ENCODE data around the gene TBL1X. TPM values are rescaled to one million over a fixed set of nuclear protein-coding genes. Genes with fewer than 3 reads are reported as not detected.

Gene TBL1X
- total and polyA plus RNA-seq, 2 donors (not counting 1 experiment from before 2014, with no cell fraction given), result 8.8 to 65.1 TPM

- no peak overlapping the region for H3K4me2 ChIP-seq (replicated peaks; ENCODE audit: low read depth, low read length, poor library complexity, severe bottlenecking)
- DNase-seq (no peak), ATAC-seq (ENCODE audit: low read depth) (no peak)
- H3K4me3 ChIP-seq (ENCODE audit: control extremely low read depth in 1 of 5, extremely low read depth in 1 of 5, insufficient read depth in 1 of 5, low read depth in 2 of 5, low read length in 4 of 5), result no peak overlapping the region
- no peaks in the 10 kb centered on the region for H3K27me3 ChIP-seq (replicated peaks in 1 of 4; ENCODE audit: control extremely low read depth in 1 of 4, control insufficient read depth in 3 of 4, insufficient read depth in 4 of 4, low read length in 3 of 4)
- no peak overlapping the region for H2AFZ ChIP-seq (ENCODE audit: insufficient read depth, low read depth, low read length, poor library complexity, severe bottlenecking)
- H3K27ac ChIP-seq (ENCODE audit: low read length in 2 of 2), result no peak overlapping the region
- H3K36me3 ChIP-seq (replicated peaks in 1 of 2; ENCODE audit: control extremely low read depth in 1 of 2, control insufficient read depth in 1 of 2, extremely low read depth in 1 of 2, insufficient read depth in 2 of 2, low read length in 1 of 2), result peaks cover 0 to 23% of the 10 kb centered on the region in 2 experiments
- Mint-ChIP-seq H3K27me3 (no peaks in the 10 kb centered on the region), H3K4me3 (no peak overlapping the region), H3K9me3 (ENCODE audit: insufficient read depth) (peaks cover 5% of the 10 kb centered on the region), H3K27ac (no peak overlapping the region), H3K4me1 (no peaks in the 10 kb centered on the region)
- no peak overlapping the region for H3K9ac ChIP-seq (ENCODE audit: low read length)
- no peaks in the 10 kb centered on the region for H3K79me2 ChIP-seq (ENCODE audit: control insufficient read depth, insufficient read depth, low read length)
- H4K20me1 ChIP-seq (ENCODE audit: control insufficient read depth, insufficient read depth, low read length, poor library complexity, severe bottlenecking), result no peaks in the 10 kb centered on the region
- ChIA-PET POLR2A (no interaction called here), CTCF (no interaction called here)
- H3K9me3 ChIP-seq (ENCODE audit: control extremely low read depth in 1 of 3, control insufficient read depth in 2 of 3, insufficient read depth in 1 of 3, low read length in 2 of 3), result peaks cover 0 to 8% (median 0%) of the 10 kb centered on the region in 3 donors
- H3K4me1 ChIP-seq (ENCODE audit: control insufficient read depth in 2 of 2, insufficient read depth in 2 of 2, low read length in 2 of 2), result no peaks in the 10 kb centered on the region
- WGBS (ENCODE audit: insufficient coverage), result 95% methylated on average over 13 of the region's 21 CpGs
- TF ChIP-seq EZH2 (IDR thresholded peaks at IDR 0.05; ENCODE audit: borderline replicate concordance, insufficient read depth, low read depth, low read length, poor library complexity, severe bottlenecking) (no peak), CTCF (IDR thresholded peaks at IDR 0.05) (no peak)
- intact Hi-C loops (cut with micrococcal nuclease), result no loop called here
Observed at GRCh38 chrX:9717376-9717775, 252.5 kb downstream of the TBL1X start.

- Histone ChIP-seq H3K27ac (ENCODE audit: low read length in 2 of 2) (no peak overlapping the region), H3K27me3 (replicated peaks in 1 of 4; ENCODE audit: control extremely low read depth in 1 of 4, control insufficient read depth in 3 of 4, insufficient read depth in 4 of 4, low read length in 3 of 4) (no peaks in the 10 kb centered on the region), H3K9me3 (ENCODE audit: control extremely low read depth in 1 of 3, control insufficient read depth in 2 of 3, insufficient read depth in 1 of 3, low read length in 2 of 3) (peaks cover 0 to 38% (median 12%) of the 10 kb centered on the region in 3 donors), H3K4me2 (replicated peaks; ENCODE audit: low read depth, low read length, poor library complexity, severe bottlenecking) (no peak overlapping the region), H3K4me3 (ENCODE audit: control extremely low read depth in 1 of 5, extremely low read depth in 1 of 5, insufficient read depth in 1 of 5, low read depth in 2 of 5, low read length in 4 of 5) (no peak overlapping the region), H3K9ac (ENCODE audit: low read length) (no peak overlapping the region), H3K79me2 (ENCODE audit: control insufficient read depth, insufficient read depth, low read length) (no peaks in the 10 kb centered on the region), H3K4me1 (ENCODE audit: control insufficient read depth in 2 of 2, insufficient read depth in 2 of 2, low read length in 2 of 2) (no peaks in the 10 kb centered on the region), H4K20me1 (ENCODE audit: control insufficient read depth, insufficient read depth, low read length, poor library complexity, severe bottlenecking) (no peaks in the 10 kb centered on the region), H2AFZ (ENCODE audit: insufficient read depth, low read depth, low read length, poor library complexity, severe bottlenecking) (no peak overlapping the region), H3K36me3 (replicated peaks in 1 of 2; ENCODE audit: control extremely low read depth in 1 of 2, control insufficient read depth in 1 of 2, extremely low read depth in 1 of 2, insufficient read depth in 2 of 2, low read length in 1 of 2) (no peaks in the 10 kb centered on the region)
- intact Hi-C loops (cut with micrococcal nuclease), result no loop called here
- H3K4me3 Mint-ChIP-seq, result no peak overlapping the region
- H3K9me3 Mint-ChIP-seq (ENCODE audit: insufficient read depth), result peaks cover 11% of the 10 kb centered on the region
- no peaks in the 10 kb centered on the region for H3K27me3 Mint-ChIP-seq
- no CpG with 5 or more reads among the region's 2 CpGs for WGBS (ENCODE audit: insufficient coverage)
- H3K4me1 Mint-ChIP-seq, result no peaks in the 10 kb centered on the region
- POLR2A ChIA-PET, result no interaction called here
- TF ChIP-seq CTCF (IDR thresholded peaks at IDR 0.05), result no peak
- TF ChIP-seq EZH2 (IDR thresholded peaks at IDR 0.05; ENCODE audit: borderline replicate concordance, insufficient read depth, low read depth, low read length, poor library complexity, severe bottlenecking), result no peak
- DNase-seq (no peak), ATAC-seq (ENCODE audit: low read depth) (no peak)
- no peak overlapping the region for H3K27ac Mint-ChIP-seq
- CTCF ChIA-PET, result no interaction called here
Observed at GRCh38 chrX:9724711-9725110, 259.9 kb downstream of the TBL1X start.

All from B cell (primary cell).